Neural progenitor cell (in vitro differentiated cells): ENCODE results near the gene PSMD9. TPM values are rescaled to one million over a fixed set of nuclear protein-coding genes. Genes with fewer than 3 reads are reported as not detected.

ENCODE experiments used
- DNase-seq: peaks from one replicate; pipeline ENCODE4 v3.0.0-alpha.2; 2016; ENCODE audit warnings: low spot score
- H2AFZ ChIP-seq: fragments of 200-600 bp; sonication (generic); replicated peaks from 2 replicates; pipeline ENCODE4 v1.6.1; 2016; ENCODE audit warnings: antibody characterized with exemption
- H3F3A ChIP-seq: fragments of 200-600 bp; sonication (generic); 2 replicates; pipeline ENCODE4 v1.6.1; 2016; ENCODE audit warnings: antibody characterized with exemption, low read depth
- H3K27ac ChIP-seq: fragments of 200-600 bp; sonication (generic); 2 replicates; pipeline ENCODE4 v1.5.1; 2016; ENCODE audit warnings: mild to moderate bottlenecking
- H3K27me3 ChIP-seq: fragments of 200-600 bp; sonication (generic); 2 replicates; pipeline ENCODE4 v1.6.1; 2016; ENCODE audit warnings: mild to moderate bottlenecking, moderate library complexity
- H3K36me3 ChIP-seq: fragments of 200-600 bp; sonication (generic); 2 replicates; pipeline ENCODE4 v1.5.1; 2016
- H3K4me1 ChIP-seq: fragments of 200-600 bp; sonication (generic); 2 replicates; pipeline ENCODE4 v1.6.1; 2016; ENCODE audit warnings: mixed run types
- H3K4me2 ChIP-seq: fragments of 200-600 bp; sonication (generic); 2 replicates; pipeline ENCODE4 v1.6.1; 2016
- H3K4me3 ChIP-seq: fragments of 200-600 bp; sonication (generic); 2 replicates; pipeline ENCODE4 v1.5.1; 2016
- H3K79me2 ChIP-seq: fragments of 200-600 bp; sonication (generic); 2 replicates; pipeline ENCODE4 v1.6.1; 2016; ENCODE audit warnings: low read depth
- H3K9ac ChIP-seq: fragments of 200-600 bp; sonication (generic); 2 replicates; pipeline ENCODE4 v1.6.1; 2016
- H3K9me3 ChIP-seq: fragments of 200-600 bp; sonication (generic); 2 replicates; pipeline ENCODE4 v1.5.1; 2016; ENCODE audit warnings: low read depth
- H4K20me1 ChIP-seq: fragments of 200-600 bp; sonication (generic); 2 replicates; pipeline ENCODE4 v1.6.1; 2016; ENCODE audit warnings: low read depth
- H3K27ac Mint-ChIP-seq: 3 replicates; pipeline ENCODE4 v1.8.0; 2021; ENCODE audit warnings: mixed read lengths
- H3K27me3 Mint-ChIP-seq: 2 replicates; pipeline ENCODE4 v1.8.0; 2022; ENCODE audit warnings: low read depth, mild to moderate bottlenecking, inconsistent platforms, moderate library complexity, mixed read lengths; ENCODE audit not compliant: insufficient read depth
- H3K36me3 Mint-ChIP-seq: 3 replicates; pipeline ENCODE4 v1.8.0; 2021; ENCODE audit warnings: mixed read lengths
- H3K4me1 Mint-ChIP-seq: 3 replicates; pipeline ENCODE4 v1.8.0; 2021; ENCODE audit warnings: mixed read lengths
- H3K4me3 Mint-ChIP-seq: 3 replicates; pipeline ENCODE4 v1.8.0; 2021; ENCODE audit warnings: mild to moderate bottlenecking, moderate library complexity, mixed read lengths
- H3K9me3 Mint-ChIP-seq: 3 replicates; pipeline ENCODE4 v1.8.0; 2020; ENCODE audit warnings: mixed read lengths
- CTCF ChIP-seq: fragments of 200-600 bp; sonication (generic); IDR thresholded peaks from 2 replicates; pipeline ENCODE4 v1.5.1; 2017; ENCODE audit warnings: antibody characterized with exemption, mild to moderate bottlenecking
- EZH2 ChIP-seq: fragments of 200-600 bp; sonication (generic); IDR thresholded peaks from 2 replicates; pipeline ENCODE4 v1.6.1; 2017; ENCODE audit warnings: antibody characterized with exemption, mild to moderate bottlenecking, moderate library complexity
- EZH2phosphoT487 ChIP-seq: fragments of 200-600 bp; sonication (generic); IDR thresholded peaks from 2 replicates; pipeline ENCODE4 v1.6.1; 2017; ENCODE audit warnings: antibody characterized with exemption
- total RNA-seq: library from RNA; depleted of rRNA; stranded (reverse); fragments of >200 nt; gene quantifications from 2 replicates; pipeline ENCODE4 v1.2.3, GENCODE V29; 2015; ENCODE audit warnings: low replicate concordance

The PSMD9 gene
- total RNA-seq, 1 donor from 2014 or later: 60.9 TPM

- Mint-ChIP-seq H3K27ac (no peak overlapping the region), H3K27me3 (peaks cover 2% of the 10 kb centered on the region), H3K36me3 (no peaks in the 10 kb centered on the region), H3K4me3 (no peak overlapping the region), H3K9me3 (peaks cover 2% of the 10 kb centered on the region), H3K4me1 (no peaks in the 10 kb centered on the region)
- TF ChIP-seq EZH2phosphoT487 (no peak), CTCF (no peak), EZH2 (no peak)
- H3K36me3 ChIP-seq: no peaks in the 10 kb centered on the region
- no peaks in the 10 kb centered on the region for H4K20me1 ChIP-seq
- no peaks in the 10 kb centered on the region for H3K27me3 ChIP-seq
- H3K9ac ChIP-seq: no peak overlapping the region
- H3K4me1 ChIP-seq: peaks cover 3% of the 10 kb centered on the region
- H3F3A ChIP-seq: no peaks in the 10 kb centered on the region
- H3K4me3 ChIP-seq: no peak overlapping the region
- H2AFZ ChIP-seq: peak overlapping the region; percentile 7
- no peaks in the 10 kb centered on the region for H3K79me2 ChIP-seq
- no peak overlapping the region for H3K27ac ChIP-seq
- no peak overlapping the region for H3K4me2 ChIP-seq
- DNase-seq: peak; percentile 9
- H3K9me3 ChIP-seq: no peaks in the 10 kb centered on the region
These were observed 70.1 kb downstream of the PSMD9 start for GRCh38 chr12:121958541-121959240.

- no peaks in the 10 kb centered on the region for H3K27me3 ChIP-seq
- H3K9me3 ChIP-seq: no peaks in the 10 kb centered on the region
- no peaks in the 10 kb centered on the region for H3K27me3 Mint-ChIP-seq
- H4K20me1 ChIP-seq: no peaks in the 10 kb centered on the region
- no peak overlapping the region for H3K9ac ChIP-seq
- no peaks in the 10 kb centered on the region for H3K79me2 ChIP-seq
- H3K9me3 Mint-ChIP-seq: no peaks in the 10 kb centered on the region
- H3K36me3 Mint-ChIP-seq: no peaks in the 10 kb centered on the region
- H3K4me3 ChIP-seq: no peak overlapping the region
- peak overlapping the region; percentile 63 for H3K27ac Mint-ChIP-seq
- no peak for TF ChIP-seq CTCF
- no peak for TF ChIP-seq EZH2phosphoT487
- TF ChIP-seq EZH2: no peak
- peaks cover 3% of the 10 kb centered on the region for H3K4me1 ChIP-seq
- H3K27ac ChIP-seq: no peak overlapping the region
- DNase-seq: no peak
- H3K4me3 Mint-ChIP-seq: no peak overlapping the region
- no peaks in the 10 kb centered on the region for H3F3A ChIP-seq
- no peak overlapping the region for H2AFZ ChIP-seq
- no peak overlapping the region for H3K4me2 ChIP-seq
- no peaks in the 10 kb centered on the region for H3K4me1 Mint-ChIP-seq
- H3K36me3 ChIP-seq: no peaks in the 10 kb centered on the region
These were observed 72.0 kb downstream of the PSMD9 start for GRCh38 chr12:121960541-121960940.

GRCh38 chr12:121961195-121961879, 72.7 kb downstream of the PSMD9 start:
- H3K9me3 Mint-ChIP-seq: no peaks in the 10 kb centered on the region
- H3K4me3 Mint-ChIP-seq: no peak overlapping the region
- H3K36me3 ChIP-seq: no peaks in the 10 kb centered on the region
- H3K27me3 Mint-ChIP-seq: no peaks in the 10 kb centered on the region
- DNase-seq: no peak
- no peak overlapping the region for H3K27ac ChIP-seq
- H3K4me1 Mint-ChIP-seq: no peaks in the 10 kb centered on the region
- no peaks in the 10 kb centered on the region for H3K9me3 ChIP-seq
- peaks cover 3% of the 10 kb centered on the region for H3K4me1 ChIP-seq
- TF ChIP-seq CTCF (no peak), EZH2phosphoT487 (no peak), EZH2 (no peak)
- H3K79me2 ChIP-seq: no peaks in the 10 kb centered on the region
- H3K27ac Mint-ChIP-seq: no peak overlapping the region
- H3F3A ChIP-seq: no peaks in the 10 kb centered on the region
- no peak overlapping the region for H3K4me3 ChIP-seq
- no peak overlapping the region for H3K9ac ChIP-seq
- no peak overlapping the region for H2AFZ ChIP-seq
- H3K4me2 ChIP-seq: no peak overlapping the region
- no peaks in the 10 kb centered on the region for H3K27me3 ChIP-seq
- H3K36me3 Mint-ChIP-seq: no peaks in the 10 kb centered on the region
- H4K20me1 ChIP-seq: no peaks in the 10 kb centered on the region
